Adrenal gland (tissue), 12 donors: ENCODE measurements around the gene CLASP1. TPM values are rescaled to one million over a fixed set of nuclear protein-coding genes. Genes with fewer than 3 reads are reported as not detected.

ENCODE experiments used
- DNase-seq, 7 donors: peaks; one replicate each; pipeline ENCODE4 v3.0.0-alpha.2; 2019 to 2020
- H3K27ac ChIP-seq, 5 donors: fragments of 200-600 bp; sonication (generic) in 4 of 5; 1 replicate in 3 of 5; 2 replicates in 2 of 5; pipeline versions ENCODE4 v1.5.1 to v1.8.0; 2016 to 2020; ENCODE audit warnings: mild to moderate bottlenecking in 1 of 5
- H3K27me3 ChIP-seq: fragments of 200-600 bp; 2 replicates; pipeline ENCODE4 v1.8.0; 2021
- H3K36me3 ChIP-seq, 2 donors: fragments of 200-600 bp; replicated peaks in 1 of 2; 1 replicate in 1 of 2; 2 replicates in 1 of 2; pipeline versions ENCODE4 v1.5.1 to v1.8.0; 2018 to 2022
- H3K4me1 ChIP-seq, 2 donors: fragments of 200-600 bp; replicated peaks in 1 of 2; 1 replicate in 1 of 2; 2 replicates in 1 of 2; pipeline versions ENCODE4 v1.5.1 to v1.8.0; 2018 to 2021
- H3K4me3 ChIP-seq, 4 donors: fragments of 200-600 bp; sonication (generic) in 3 of 4; one replicate each; pipeline ENCODE4 v1.5.1; 2016 to 2018
- H3K9me3 ChIP-seq, 3 donors: fragments of 200-600 bp; sonication (generic) in 1 of 3; replicated peaks in 1 of 3; 1 replicate in 2 of 3; 2 replicates in 1 of 3; pipeline versions ENCODE4 v1.5.1 to v1.8.0; 2016 to 2021
- CTCF ChIP-seq, 6 experiments: fragments of 450-650 bp in 4 of 6; fragments of 200-600 bp in 2 of 6; sonication (generic) in 1 of 6; IDR thresholded peaks; 1 replicate in 5 of 6; 2 replicates in 1 of 6; pipeline versions ENCODE4 v1.5.1 to v1.8.0; 2016 to 2021; ENCODE audit warnings: antibody characterized with exemption in 6 of 6, mild to moderate bottlenecking in 2 of 6, moderate library complexity in 1 of 6
- POLR2A ChIP-seq, 2 donors: fragments of 450-650 bp; IDR thresholded peaks; one replicate each; pipeline ENCODE4 v1.6.1; 2017; ENCODE audit warnings: antibody characterized with exemption in 2 of 2, mild to moderate bottlenecking in 2 of 2, moderate library complexity in 1 of 2
- WGBS, 4 donors: extraction: QIAGEN DNeasy Blood & Tissue Kit in 2 of 4; methylation state at CpG; one replicate each; pipeline versions ENCODE4 v1.1.5 to v1.1.7; 2013 to 2017; 5-methylcytosine and 5-hydroxymethylcytosine counted together
- intact Hi-C, 2 donors: fragments of 100-400 bp; cut with DNase I; formaldehyde crosslinking; loops; one replicate each; pipeline versions ENCODE4 v1.14.1 to v1.15.0; 2022 to 2023
- polyA plus RNA-seq, 3 donors: library from polyadenylated mRNA; stranded (reverse); fragments of 200-250 nt in 2 of 3; fragments of 350-450 nt in 1 of 3; fragmentation: Illumina TruSeq in 1 of 3; extraction: RNeasy Lipid Tissue Mini Kit (QIAGEN cat#74804) in 1 of 3; gene quantifications; one replicate each; pipeline ENCODE4 v1.2.3, GENCODE V29; 2013 to 2014
- total RNA-seq, 9 donors: library from RNA; depleted of rRNA in 4 of 9; stranded (reverse); fragments of >200 nt in 4 of 9; fragments of 120-200 nt in 1 of 9; fragmentation: NEBNext Ultra II Directional in 1 of 9; extraction: Animal tissue kit (Norgen Biotek cat#: 25700) in 1 of 9; gene quantifications; one replicate each; pipeline versions ENCODE4 v1.1.0 to v1.2.4, GENCODE V29; 2013 to 2023
- donor health status: healthy with polysubstance abuse.
- donor health status: Bipolar disorder and iron deficiency.
- donor health status: DM: yes; HTN: yes; CAD: no.
- donor health status: DM: no; HTN: no; CAD: no.
- donor health status: DM: no; HTN: no; CAD: no.
- donor health status: DM: yes; HTN: yes; CAD: no.

The CLASP1 gene
- total and polyA plus RNA-seq, 12 donors = 14.9 to 66.1 (median 53.4) TPM

GRCh38 chr2:121527009-121527682 is 122.1 kb downstream of the CLASP1 start:
- peaks cover 0 to 15% of the 10 kb centered on the region in 2 donors for H3K36me3 ChIP-seq
- peak in 2 of 7 donors; percentile 33 to 50 for DNase-seq
- no peaks in the 10 kb centered on the region for H3K9me3 ChIP-seq
- H3K27me3 ChIP-seq = no peaks in the 10 kb centered on the region
- H3K4me3 ChIP-seq = no peak overlapping the region
- TF ChIP-seq POLR2A (IDR thresholded peaks at IDR 0.05) (no peak), CTCF (IDR thresholded peaks at IDR 0.05) (no peak)
- H3K4me1 ChIP-seq = peaks cover 26 to 57% of the 10 kb centered on the region in 2 donors
- peak overlapping the region in 1 of 5 donors; percentile 15 for H3K27ac ChIP-seq
- intact Hi-C loops = loop anchor here in 1 of 2 donors (10.0 kb wide), 1 partner anchor 122 kb away; no protein-coding TSS in a partner anchor
- WGBS, 4 donors = 71 to 73% (median 73%) methylated on average over 3 of the region's 3 CpGs

- WGBS, 4 donors = 37 to 49% (median 44%) methylated on average over 9 of the region's 9 CpGs
- H3K9me3 ChIP-seq = no peaks in the 10 kb centered on the region
- DNase-seq = peak in 4 of 7 donors; percentile 36 to 53 (median 43)
- no peaks in the 10 kb centered on the region for H3K27me3 ChIP-seq
- H3K4me1 ChIP-seq = peaks cover 17 to 47% of the 10 kb centered on the region in 2 donors
- H3K4me3 ChIP-seq = no peak overlapping the region
- H3K36me3 ChIP-seq = peaks cover 0 to 30% of the 10 kb centered on the region in 2 donors
- TF ChIP-seq POLR2A (IDR thresholded peaks at IDR 0.05) = no peak
- peak overlapping the region; percentile 27 to 72 (median 67) for H3K27ac ChIP-seq
- intact Hi-C loops = loop anchor here in 1 of 2 donors (10.0 kb wide), 1 partner anchor 120 kb away; no protein-coding TSS in a partner anchor
Measured at GRCh38 chr2:121524685-121525425, 124.4 kb downstream of the CLASP1 start.

GRCh38 chr2:121521359-121521758 is 127.9 kb downstream of the CLASP1 start:
- H3K27ac ChIP-seq = no peak overlapping the region
- intact Hi-C loops = loop anchor here in 1 of 2 donors (10.0 kb wide), 1 partner anchor 117 kb away; no protein-coding TSS in a partner anchor

GRCh38 chr2:121520641-121520994 is 128.6 kb downstream of the CLASP1 start:
- Histone ChIP-seq H3K27me3 (no peaks in the 10 kb centered on the region), H3K36me3 (peaks cover 0 to 51% of the 10 kb centered on the region in 2 donors), H3K4me3 (no peak overlapping the region), H3K9me3 (no peaks in the 10 kb centered on the region), H3K4me1 (peaks cover 10 to 16% of the 10 kb centered on the region in 2 donors), H3K27ac (no peak overlapping the region)
- TF ChIP-seq CTCF (IDR thresholded peaks at IDR 0.05) (no peak), POLR2A (IDR thresholded peaks at IDR 0.05) (no peak)
- DNase-seq = no peak
- WGBS, 4 donors = 80 to 88% (median 84%) methylated on average over 1 to 3 of the region's 3 CpGs
- intact Hi-C loops = loop anchor here in 1 of 2 donors (10.0 kb wide), 1 partner anchor 116 kb away; no protein-coding TSS in a partner anchor

More at GRCh38 chr2:121521359-121521758, 127.9 kb downstream of the CLASP1 start:
- H3K27me3 ChIP-seq = no peaks in the 10 kb centered on the region
- H3K4me1 ChIP-seq = peaks cover 10 to 16% of the 10 kb centered on the region in 2 donors
- peaks cover 0 to 49% of the 10 kb centered on the region in 2 donors for H3K36me3 ChIP-seq
- no peak for TF ChIP-seq CTCF (IDR thresholded peaks at IDR 0.05)
- no peak for TF ChIP-seq POLR2A (IDR thresholded peaks at IDR 0.05)
- H3K9me3 ChIP-seq = no peaks in the 10 kb centered on the region
- DNase-seq = no peak
- 86 to 94% (median 90%) methylated on average over 9 to 10 of the region's 10 CpGs for WGBS, 4 donors
- no peak overlapping the region for H3K4me3 ChIP-seq
